PFSK-1 (cell line): Measurements from ENCODE around the gene NLRC3.

Experiments used
- FOXP2 ChIP-seq: optimal IDR thresholded peaks from 2 replicates; pipeline ENCODE3; 2011; ENCODE audit warnings: borderline replicate concordance, control low read depth, inconsistent platforms; ENCODE audit not compliant: insufficient read depth; ENCODE audit errors: extremely low read length, extremely low read depth
- POLR2AphosphoS5 ChIP-seq: IDR thresholded peaks from 2 replicates; pipeline ENCODE4 v1.6.1; 2012; ENCODE audit warnings: low read depth, mild to moderate bottlenecking, control low read depth, low read length, moderate library complexity
- REST ChIP-seq, 2 experiments: IDR thresholded peaks; 2 replicates each; pipeline versions ENCODE4 v1.6.1 to v1.8.0; 2011 to 2012; ENCODE audit warnings: low read depth in 2 of 2, low read length in 2 of 2, control low read depth in 1 of 2, inconsistent platforms in 1 of 2, mild to moderate bottlenecking in 1 of 2, moderate library complexity in 1 of 2; ENCODE audit not compliant: insufficient read depth in 1 of 2
- SIN3A ChIP-seq: IDR thresholded peaks from 2 replicates; pipeline ENCODE4 v1.6.1; 2012; ENCODE audit warnings: mild to moderate bottlenecking, low read length, moderate library complexity, borderline replicate concordance; ENCODE audit not compliant: insufficient read depth
- TAF1 ChIP-seq: IDR thresholded peaks from 2 replicates; pipeline ENCODE4 v1.6.1; 2012; ENCODE audit warnings: low read length, control low read depth, borderline replicate concordance; ENCODE audit not compliant: insufficient read depth

Gene NLRC3

GRCh38 chr16:3589441-3589921 lies 12.3 kb upstream of the NLRC3 start:
- TF ChIP-seq REST (IDR thresholded peaks at IDR 0.05; ENCODE audit: insufficient read depth in 1 of 2, low read depth in 2 of 2, low read length in 2 of 2): no peak
- TF ChIP-seq SIN3A: no peak
- TF ChIP-seq TAF1: no peak
- TF ChIP-seq POLR2AphosphoS5: no peak
- no peak for TF ChIP-seq FOXP2

GRCh38 chr16:3589001-3589400 lies 11.8 kb upstream of the NLRC3 start:
- TF ChIP-seq TAF1 (no peak), REST (IDR thresholded peaks at IDR 0.05; ENCODE audit: insufficient read depth in 1 of 2, low read depth in 2 of 2, low read length in 2 of 2) (no peak), POLR2AphosphoS5 (no peak), SIN3A (no peak), FOXP2 (no peak)

GRCh38 chr16:3587547-3588110 lies 10.4 kb upstream of the NLRC3 start:
- no peak for TF ChIP-seq FOXP2
- no peak for TF ChIP-seq POLR2AphosphoS5
- TF ChIP-seq TAF1: no peak
- no peak for TF ChIP-seq SIN3A
- TF ChIP-seq REST (IDR thresholded peaks at IDR 0.05; ENCODE audit: insufficient read depth in 1 of 2, low read depth in 2 of 2, low read length in 2 of 2): no peak

- TF ChIP-seq SIN3A (no peak), TAF1 (no peak), REST (IDR thresholded peaks at IDR 0.05; ENCODE audit: insufficient read depth in 1 of 2, low read depth in 2 of 2, low read length in 2 of 2) (no peak), POLR2AphosphoS5 (no peak), FOXP2 (no peak)
Observed at GRCh38 chr16:3584412-3584811, 7.2 kb upstream of the NLRC3 start.
